Hypothalamus (tissue), 51 donors: ENCODE results near the gene SH2D2A.

Experiments
- DNase-seq, 51 donors: peaks; one replicate each; lab custom pipeline; 2025; lab: John Stamatoyannopoulos, UW

The SH2D2A gene

DNA sequence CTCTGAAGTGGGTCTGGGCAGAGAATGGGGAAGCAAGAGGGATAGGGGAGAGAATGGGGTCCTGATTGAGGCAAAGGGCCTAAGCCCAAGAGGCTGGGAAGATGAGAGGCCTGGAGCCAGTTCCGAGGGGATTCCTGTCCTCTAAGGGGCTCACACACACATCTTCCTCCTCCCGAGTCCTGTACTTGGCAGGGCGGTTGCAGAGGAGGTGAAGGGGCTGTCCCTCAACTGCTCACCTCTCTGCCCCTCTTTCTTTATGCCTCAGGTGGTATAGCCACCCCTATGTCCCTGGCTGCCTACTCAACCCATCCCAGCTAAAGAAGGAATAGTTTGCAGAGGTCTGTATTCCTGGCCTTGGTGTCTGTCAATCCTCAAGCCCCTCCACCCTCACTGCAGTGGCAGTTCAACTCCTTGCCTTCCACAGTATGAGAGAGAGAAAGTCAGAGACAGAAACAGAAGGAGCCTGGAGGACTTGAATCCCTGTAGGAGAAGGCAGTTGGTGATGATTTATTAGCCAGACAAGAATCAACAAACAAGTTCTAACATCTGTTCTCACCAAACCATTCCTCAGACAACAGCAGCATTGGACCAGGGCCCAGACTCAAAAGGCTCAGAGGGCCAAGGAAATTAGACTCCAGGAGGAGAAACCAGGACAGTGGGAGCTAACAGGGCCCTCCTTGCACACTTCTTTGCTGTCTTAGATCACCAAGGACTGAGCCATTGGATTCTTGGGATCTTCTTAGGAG, 10.7 kb downstream of the SH2D2A start:
- no peak for DNase-seq

DNA sequence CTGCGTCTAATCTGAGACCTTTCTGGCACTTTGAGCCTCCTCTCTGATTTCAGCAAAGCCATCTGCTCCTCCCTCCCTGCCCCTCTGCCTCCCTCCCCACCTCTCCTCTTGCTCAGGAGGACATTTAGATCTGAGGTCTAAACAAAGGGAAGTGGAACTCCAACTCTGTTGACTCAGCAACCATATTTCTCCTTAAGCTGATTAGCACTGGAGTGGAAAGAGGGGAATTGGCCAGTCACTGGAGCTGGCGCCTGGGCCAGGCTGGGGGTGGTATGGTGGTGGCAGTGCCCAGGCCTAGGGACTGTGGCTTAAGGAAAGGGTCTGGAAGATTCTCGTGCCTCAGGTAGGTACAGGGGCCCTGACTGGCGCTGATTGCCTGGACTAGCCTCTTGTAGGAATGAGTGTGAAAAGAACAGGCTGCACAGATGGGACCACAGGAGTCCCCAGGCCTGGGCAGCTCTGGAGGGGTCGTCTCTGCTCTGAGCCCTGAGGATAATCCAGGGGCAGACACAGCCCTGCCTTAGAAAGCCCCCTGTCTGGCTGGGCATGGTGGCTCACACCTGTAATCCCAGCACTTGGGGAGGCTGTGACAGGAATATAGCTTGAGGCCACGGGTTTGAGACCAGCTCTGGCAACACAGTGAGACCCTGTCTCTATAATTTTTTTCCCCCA, 11.9 kb downstream of the SH2D2A start:
- DNase-seq: peak in 18 of 51 donors; percentile 6 to 43 (median 16)

DNA sequence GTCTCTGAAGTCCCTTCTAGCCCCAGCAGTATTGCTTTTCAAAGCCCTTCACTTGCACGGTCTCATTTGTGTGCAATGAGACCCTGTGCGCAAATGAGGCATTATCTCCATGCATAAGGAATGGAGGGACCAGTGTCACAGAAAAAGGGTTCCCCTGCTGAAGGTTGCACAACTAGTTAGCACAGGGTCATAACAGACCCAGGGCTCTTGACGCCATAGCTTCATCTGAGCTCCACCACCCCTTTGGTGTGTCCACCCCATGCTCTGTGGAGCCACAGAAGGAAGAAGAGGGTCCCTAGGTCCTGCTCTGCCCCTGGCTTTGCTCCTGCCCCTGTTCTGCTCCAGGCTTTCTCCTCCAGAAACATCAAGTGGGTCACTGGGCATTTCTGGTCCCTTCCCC, 12.6 kb downstream of the SH2D2A start:
- no peak for DNase-seq

DNA sequence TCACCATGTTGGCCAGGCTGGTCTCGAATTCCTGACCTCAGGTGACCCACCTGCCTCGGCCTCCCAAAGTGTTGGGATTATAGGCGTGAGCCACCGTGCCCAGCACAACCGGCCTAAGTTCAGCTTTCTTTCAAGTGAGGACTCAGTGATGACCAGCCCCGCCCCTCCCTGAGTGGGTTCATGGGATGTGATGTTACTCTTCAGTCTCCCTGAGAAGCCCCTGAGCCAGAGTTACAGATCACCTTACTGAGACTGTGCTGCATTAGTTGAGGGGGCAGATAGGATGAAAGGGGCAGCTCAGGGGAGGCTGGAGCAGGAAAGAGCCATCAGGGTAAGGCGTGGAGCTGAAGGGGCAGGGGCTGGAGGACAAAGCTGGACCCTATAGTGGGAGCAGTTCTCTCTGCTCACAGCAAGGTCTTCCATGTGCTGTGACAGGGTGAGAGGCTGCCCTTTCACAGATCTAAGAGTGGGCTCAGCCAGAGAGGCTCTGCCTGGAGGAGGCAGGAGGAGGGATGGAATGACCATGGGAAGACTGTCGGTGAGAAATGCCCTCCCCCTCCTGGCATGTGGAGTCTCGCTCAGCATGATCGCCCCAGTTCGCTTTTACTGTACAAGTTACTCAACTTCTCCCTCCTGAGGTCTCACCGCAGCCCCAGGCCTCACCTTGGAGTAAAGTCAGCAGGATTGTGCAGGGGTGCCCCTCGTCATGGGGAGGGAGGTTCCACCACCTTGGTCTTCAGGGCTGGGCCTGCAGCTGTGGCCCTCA, 13.4 kb downstream of the SH2D2A start:
- DNase-seq: no peak

DNA sequence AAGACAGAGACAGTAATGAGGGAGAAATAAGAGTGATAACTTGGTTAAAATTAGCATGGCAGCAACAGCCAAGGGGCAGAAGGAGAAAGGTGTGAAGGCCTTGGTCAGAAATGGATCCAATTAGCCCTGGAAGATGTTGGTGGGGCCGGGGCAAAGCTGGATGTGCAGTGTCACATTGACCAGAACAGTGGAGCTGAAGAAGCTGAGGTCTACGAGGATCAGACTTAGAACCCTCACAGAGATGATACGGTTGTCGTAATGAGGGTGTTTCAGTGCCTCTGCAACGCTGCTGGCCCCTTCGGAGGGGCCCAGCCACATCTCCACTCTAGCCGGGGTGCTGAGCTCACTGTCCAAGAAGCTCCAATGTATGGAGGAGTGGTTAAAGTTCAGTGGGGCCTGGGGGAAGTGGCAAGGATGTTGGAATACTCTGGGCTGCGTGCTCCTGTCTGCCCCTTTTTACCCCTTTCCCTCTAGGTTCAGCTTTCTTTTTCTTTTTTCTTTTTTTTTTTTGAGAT, 14.2 kb downstream of the SH2D2A start:
- DNase-seq: no peak

DNA sequence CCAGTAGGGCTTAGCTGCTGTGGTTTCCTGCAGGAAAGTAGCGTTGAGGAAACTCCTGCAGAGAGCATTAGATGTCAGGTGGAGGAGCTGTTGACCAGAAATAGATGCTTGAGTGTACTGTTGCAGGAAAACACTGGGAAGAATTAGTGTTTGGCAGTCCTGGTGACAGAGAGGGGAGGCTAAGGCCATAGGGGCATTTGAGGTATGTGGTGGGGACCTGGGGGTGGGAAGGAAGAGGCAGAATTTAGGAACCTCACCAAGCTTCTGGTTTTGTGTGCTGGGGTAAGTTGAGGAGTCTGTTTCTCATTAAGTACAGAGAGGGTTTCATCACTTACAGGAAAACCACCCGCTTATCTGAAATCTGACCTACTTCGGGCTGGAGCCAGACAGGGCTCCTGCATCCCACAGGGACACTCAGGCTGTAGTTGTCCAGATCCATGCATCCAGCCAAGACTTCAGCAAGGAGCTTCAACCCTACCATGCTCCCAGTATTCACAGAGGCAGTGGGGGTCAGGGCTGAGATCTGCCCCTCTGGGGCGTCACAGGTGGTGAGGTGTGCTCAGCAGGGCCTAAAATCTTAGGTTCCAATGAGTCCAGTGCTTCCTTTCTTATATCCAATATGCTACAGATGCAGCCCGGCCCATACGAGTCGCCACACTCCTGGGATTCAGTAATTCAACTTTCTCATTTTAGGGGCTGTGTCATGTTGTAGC, 15.1 kb downstream of the SH2D2A start:
- no peak for DNase-seq

DNA sequence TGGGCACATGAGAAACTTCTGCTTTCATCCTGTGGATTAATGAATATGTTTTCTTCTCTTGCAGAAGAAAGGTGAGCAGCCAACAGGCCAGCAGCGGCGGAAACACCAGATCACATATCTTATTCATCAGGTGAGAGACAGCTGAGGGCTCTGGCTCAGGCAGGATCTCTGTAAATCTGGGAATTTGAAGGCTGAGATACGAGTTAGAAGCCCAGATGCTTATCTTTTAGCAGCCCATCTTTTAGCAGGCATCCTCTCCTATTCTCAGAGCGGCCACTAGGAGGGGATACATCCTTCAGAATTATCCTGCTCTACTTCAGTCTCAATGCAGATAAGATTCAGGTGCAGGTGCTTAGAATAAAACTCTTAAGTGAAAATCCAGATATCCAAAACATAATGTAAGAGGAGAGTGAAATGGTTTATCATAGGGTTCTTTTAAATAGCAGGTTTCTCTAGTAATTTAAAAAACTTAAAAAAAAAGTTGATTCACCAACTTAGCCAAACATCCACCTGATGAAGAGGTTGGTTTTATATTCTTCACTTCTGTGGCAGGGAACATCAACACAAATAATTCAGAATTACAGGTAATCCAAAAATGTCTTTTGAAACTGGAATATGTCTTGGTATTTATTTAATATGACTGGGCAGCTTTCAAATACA, 19.3 kb downstream of the SH2D2A start:
- peak in 17 of 51 donors; percentile 8 to 47 (median 21) for DNase-seq

DNA sequence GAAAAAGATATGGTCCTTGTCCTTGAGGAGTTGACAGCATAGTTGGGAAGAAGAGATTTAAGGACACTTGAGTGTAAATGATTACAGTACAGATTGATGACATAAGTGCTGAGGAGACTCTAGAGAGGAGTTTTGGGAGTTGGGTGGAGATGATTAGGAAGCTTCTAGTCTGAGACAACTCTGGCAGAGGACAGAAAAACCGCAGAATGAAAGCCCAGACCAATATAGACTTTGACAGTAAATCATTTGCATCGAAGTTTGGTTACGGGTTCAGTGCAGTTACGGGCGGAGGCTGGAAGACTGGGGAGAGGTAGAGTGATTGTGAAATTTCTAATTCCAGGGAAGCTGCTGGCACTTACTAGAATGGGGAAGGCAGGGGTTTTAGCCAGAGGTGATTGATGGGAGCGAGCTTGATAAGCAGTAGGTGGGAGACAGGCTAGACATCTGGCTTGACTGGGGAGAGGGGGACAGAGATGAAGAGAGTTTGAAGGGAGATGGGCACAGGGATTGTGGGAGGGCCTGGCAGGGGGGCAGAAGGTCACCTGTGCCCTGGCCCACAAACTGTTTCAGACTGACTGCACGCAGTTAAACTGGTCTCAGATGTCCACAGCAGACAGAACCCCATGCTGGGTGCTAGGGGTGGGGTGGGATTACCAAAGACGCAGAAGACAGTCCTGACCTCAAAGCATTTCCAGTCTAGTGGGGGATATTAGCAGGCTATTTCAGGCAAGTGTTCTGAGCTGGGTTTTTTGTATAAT, 20.1 kb downstream of the SH2D2A start:
- no peak for DNase-seq

DNA sequence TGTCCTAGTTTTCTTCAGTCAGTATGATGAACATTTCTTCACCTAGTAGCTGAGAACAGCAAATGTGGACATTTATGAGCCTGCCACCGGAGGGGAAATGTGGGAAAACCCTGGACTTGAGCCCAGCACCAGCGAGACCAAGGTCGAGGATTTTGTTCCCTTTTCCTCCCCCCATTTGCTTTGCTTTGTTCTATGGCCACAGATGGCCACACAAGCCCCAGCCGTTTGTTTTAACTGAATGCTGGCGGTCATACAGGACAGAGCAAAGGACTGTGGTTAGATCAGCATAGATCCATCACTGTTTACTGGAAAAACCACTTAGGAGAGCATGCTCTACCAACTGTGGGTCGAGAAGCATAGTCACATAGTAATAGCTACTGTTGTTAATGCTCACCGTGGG, 20.9 kb downstream of the SH2D2A start:
- peak in 31 of 51 donors; percentile 10 to 85 (median 45) for DNase-seq

DNA sequence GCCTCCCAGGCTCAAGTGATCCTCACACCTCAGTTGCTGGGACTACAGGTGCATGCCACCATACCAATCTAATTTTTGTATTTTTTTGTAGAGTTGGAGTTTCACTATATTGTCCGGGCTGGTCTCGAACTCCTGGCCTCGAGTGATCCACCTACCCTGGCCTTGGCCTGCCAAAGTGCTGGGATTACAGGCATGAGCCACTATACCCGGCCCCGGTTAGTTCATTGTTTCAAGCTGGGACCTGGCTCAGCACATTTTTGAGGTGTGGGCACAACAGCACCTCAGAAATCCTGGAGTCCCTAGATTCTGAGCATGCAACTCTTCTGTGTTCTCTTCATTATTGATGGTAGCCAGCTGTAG, 21.3 kb downstream of the SH2D2A start:
- DNase-seq: no peak

DNA sequence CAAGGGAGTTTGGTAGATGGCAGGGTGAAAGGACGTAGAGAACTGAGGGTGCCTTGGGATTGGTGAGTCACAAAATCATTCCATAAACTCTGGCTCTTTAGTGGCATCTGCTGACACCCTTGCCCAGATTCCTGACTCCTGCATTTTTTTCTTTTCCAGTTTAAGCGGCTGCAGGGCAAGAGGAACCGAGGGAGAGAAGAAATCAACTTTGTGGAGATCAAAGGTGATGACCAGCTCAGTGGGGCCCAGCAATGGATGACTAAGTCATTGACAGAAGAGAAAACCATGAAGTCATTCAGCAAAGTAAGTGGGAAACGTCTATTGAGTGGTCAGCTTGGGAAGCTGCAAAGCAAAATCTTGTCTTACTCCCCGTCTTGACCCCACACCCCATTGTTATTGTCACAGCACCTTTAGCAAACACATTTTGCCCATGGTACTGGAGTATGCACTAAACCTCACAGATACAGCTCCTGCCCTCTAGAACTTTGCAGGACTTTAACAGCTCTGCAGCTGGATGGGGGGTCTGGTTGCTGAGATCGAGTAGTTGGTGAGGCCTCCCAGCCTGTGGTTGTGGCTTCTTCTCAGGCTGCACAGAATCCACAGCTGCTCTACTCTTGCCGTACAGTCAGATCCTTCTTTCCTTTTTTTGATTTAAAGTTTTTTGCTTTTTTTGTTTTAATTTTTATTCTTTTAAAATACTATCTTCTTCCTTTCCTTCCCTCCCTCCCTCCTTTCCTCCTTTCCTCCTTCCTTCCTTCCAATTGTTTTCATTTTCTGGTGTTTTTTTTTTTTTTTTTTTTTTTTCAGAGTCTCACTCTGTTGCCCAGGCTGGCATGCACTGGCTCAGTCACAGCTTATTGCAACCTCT, 21.9 kb downstream of the SH2D2A start:
- DNase-seq: no peak

DNA sequence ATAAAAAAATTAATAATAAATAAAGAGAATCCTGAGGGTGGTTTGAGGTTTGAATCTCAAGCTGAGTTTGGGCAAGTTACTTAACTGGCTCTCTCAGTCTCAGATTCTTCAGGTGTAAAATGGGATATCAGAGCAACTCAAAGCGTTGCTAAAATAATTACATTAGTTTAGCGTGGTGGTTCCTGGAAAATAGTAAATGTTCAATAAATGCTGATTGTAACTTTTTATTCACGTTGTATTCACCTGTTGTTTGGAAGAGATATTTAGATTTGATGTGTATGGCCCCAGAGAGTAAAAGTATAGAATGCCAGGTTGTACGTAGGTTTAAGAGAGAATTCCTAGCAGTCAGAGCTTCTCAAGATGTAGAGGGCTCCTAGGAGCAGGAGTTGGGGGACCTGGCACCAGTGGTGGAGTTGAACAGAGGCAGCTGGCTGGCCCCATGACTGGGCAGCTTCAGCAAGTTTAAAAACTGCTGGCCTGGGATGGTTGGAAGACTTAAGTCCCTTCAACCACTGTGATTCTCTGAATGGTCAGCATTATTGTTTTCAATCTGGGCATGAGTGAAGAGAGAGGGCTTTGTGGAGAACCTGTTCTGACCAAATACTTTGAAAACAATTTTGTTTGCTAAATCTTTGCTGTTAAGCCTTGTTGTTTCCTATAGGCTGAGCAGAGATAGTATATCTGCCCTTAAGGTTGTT, 26.9 kb downstream of the SH2D2A start:
- DNase-seq: no peak

DNA sequence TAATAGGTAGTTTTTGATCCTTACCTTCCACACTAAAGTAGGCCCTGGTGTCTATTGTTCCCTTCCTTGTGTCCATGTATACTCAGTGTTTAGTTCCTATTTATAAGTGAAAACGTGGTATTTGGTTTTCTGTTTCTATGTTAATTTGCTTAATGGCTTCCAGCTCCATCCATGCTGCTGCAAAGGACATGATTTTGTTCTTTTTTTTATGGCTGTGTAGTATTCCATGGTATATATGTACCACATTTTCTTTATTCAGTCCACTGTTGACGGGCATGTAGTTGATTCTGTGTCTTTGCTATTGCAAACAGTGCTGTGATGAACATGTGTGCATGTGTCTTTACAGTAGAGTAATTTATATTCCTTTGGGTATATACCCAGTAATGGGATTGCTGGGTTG, 28.5 kb downstream of the SH2D2A start:
- DNase-seq: no peak

DNA sequence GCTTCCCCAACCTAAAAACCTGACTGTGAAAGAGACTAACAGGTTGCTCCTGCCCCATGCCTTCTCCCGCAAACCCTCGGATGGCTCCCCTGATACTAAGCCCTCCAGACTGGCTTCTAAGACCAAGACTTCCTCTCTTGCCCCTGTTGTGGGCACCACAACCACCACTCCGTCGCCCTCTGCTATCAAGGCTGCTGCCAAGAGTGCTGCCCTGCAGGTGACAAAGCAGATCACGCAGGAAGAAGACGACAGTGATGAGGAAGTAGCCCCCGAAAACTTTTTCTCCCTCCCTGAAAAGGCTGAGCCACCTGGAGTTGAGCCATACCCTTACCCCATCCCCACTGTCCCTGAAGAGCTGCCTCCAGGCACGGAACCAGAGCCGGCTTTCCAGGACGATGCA, 30.0 kb downstream of the SH2D2A start:
- no peak for DNase-seq

DNA sequence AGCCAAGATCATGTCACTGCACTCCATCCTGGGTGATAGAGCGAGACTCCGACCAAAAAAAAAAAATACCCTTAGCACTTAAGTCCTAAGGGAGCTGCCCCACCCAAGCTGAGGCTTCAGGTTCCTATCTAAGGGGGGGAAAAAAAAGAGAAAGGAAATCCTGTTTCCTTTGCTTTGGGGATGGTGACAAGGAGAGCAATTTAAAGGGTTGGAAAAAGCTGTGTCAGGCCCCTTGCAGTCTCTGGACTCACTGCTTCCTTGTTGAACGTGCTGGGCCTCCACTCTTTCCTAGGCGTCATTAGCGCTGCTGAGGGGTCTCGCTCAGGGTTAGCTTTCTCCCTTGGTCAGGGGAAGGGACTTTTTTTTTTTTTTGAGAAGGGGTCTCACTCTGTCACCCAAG, 31.2 kb downstream of the SH2D2A start:
- DNase-seq: no peak

DNA sequence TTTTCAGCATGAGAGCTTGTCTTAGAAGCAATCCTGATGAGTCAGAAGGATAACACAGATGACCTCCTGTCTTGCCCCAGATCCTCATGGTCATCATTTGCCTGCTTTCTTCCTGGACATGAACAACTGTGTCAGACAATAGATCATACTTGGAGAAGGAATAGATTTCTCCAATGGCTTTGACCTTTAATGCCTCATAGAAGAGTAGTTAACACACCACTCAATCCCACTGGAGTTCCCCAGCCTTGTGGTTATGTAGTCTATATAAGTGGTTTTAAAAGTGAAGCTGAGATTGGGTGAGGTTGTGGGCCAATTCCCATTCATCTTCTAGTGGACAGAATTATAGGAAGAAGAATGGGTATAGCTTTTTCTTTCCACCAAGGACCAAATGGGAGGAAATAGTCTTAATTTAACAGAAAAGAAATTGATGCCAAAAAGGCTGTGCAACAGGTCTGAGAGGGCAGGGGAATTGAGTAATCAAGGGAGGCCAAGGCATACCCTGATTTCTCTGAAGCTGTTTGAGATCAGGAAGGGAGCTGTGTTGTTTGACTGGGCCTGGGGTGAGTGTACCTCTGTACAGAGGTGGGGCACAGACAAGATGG, 35.0 kb downstream of the SH2D2A start:
- no peak for DNase-seq

DNA sequence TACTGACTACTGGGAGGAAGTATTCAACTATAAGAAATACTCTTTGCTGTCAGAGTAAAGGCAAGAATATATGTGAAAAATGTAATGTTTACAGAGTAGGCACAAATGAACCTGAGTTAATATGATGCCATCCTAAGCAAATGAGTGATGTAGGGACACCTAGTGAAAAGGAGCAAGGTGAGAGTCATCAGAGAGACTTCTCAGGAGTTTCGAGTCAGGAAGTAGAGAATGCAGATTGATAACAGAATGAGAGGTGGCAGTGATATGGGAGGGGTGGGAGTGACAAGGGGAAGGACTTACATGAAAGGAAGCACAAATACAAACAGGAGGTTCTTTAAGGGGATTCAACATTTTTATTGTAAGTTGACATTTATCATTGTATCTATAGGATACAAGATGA, 39.1 kb downstream of the SH2D2A start:
- no peak for DNase-seq

DNA sequence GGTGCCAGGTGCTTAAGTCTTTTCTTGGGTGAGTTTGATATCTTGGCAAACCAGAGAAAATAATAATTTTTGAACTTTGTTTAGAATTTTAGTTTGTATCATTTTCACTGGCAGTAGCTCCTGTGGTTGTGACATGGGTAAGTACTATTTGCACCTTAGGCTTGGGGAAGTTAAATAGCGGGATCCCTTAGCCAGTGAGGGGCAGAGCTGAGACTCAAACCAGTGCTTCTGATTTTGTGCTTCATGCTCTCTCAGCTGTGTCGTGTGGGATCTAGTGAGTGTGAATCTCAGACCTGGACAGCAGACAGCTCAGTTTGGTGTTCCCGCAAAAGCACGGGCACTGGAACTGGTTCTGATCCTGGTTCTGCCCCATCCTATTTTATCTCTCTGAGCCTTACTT, 39.7 kb downstream of the SH2D2A start:
- DNase-seq: no peak
